Measurements from ENCODE around the gene LPCAT4. TPM values are rescaled to one million over a fixed set of nuclear protein-coding genes. Genes with fewer than 3 reads are reported as not detected.

The LPCAT4 gene
- total and polyA plus RNA-seq, 2 donors (not counting 3 experiments of a cell fraction or from before 2014, with no cell fraction given) = 49.3 to 51.3 TPM

GRCh38 chr15:34355241-34355640, 11.8 kb downstream of the LPCAT4 start:
- Histone ChIP-seq H3K9me1 (replicated peaks; ENCODE audit: control insufficient read depth, extremely low read depth, insufficient read depth, low read length) (no peaks in the 10 kb centered on the region), H2AFZ (ENCODE audit: low read depth, low read length) (no peak overlapping the region), H3K9me3 (replicated peaks; ENCODE audit: control insufficient read depth, insufficient read depth, low read length) (no peaks in the 10 kb centered on the region), H4K20me1 (replicated peaks; ENCODE audit: control insufficient read depth, extremely low read depth, insufficient read depth, low read length) (no peaks in the 10 kb centered on the region), H3K4me3 (replicated peaks in 1 of 3; ENCODE audit: insufficient read depth in 1 of 3, low read depth in 1 of 3, low read length in 3 of 3) (no peak overlapping the region), H3K4me1 (ENCODE audit: control insufficient read depth, extremely low read depth, insufficient read depth, low read length) (no peaks in the 10 kb centered on the region), H3K36me3 (ENCODE audit: control insufficient read depth in 2 of 2, extremely low read depth in 1 of 2, insufficient read depth in 2 of 2, low read length in 2 of 2) (peaks cover 3 to 10% of the 10 kb centered on the region in 2 experiments), H3K9ac (replicated peaks; ENCODE audit: extremely low read depth, insufficient read depth, low read length) (no peak overlapping the region), H3K27me3 (ENCODE audit: control insufficient read depth in 2 of 2, insufficient read depth in 2 of 2, low read length in 2 of 2) (no peaks in the 10 kb centered on the region), H3K79me2 (ENCODE audit: control insufficient read depth, insufficient read depth, low read length) (no peaks in the 10 kb centered on the region), H3K4me2 (ENCODE audit: insufficient read depth, low read length) (no peak overlapping the region), H3K27ac (ENCODE audit: insufficient read depth, low read depth, low read length) (no peak overlapping the region)
- FAIRE-seq (no peak), DNase-seq (ENCODE audit: low read depth, low spot score) (no peak)
- intact Hi-C loops (cut with micrococcal nuclease) (no loop called here), dilution Hi-C loops (cut with MboI; ENCODE audit: extremely low pct_ligation_motif_present, low sequenced_read_pairs) (no loop called here)
- BruUV-seq (replicated peaks) = no TSS peak
- POLR2A ChIA-PET = no interaction called here
- TF ChIP-seq GATA2 (IDR thresholded peaks at IDR 0.05; ENCODE audit: insufficient read depth, insufficient read length, low read depth, low read length) (no peak), JUN (IDR thresholded peaks at IDR 0.05; ENCODE audit: borderline replicate concordance, insufficient read depth, insufficient read length, low read depth) (no peak), EZH2 (IDR thresholded peaks at IDR 0.05; ENCODE audit: borderline replicate concordance, low read depth, low read length, severe bottlenecking) (no peak)
- CTCF ChIA-PET = interaction anchor here (0.7 to 3.2 kb wide), 3 partner anchors 12 to 233 kb away, joined by 3 to 16 read pairs (median 4); partner anchors contain the start of genes LPCAT4 and SLC12A6

DNA sequence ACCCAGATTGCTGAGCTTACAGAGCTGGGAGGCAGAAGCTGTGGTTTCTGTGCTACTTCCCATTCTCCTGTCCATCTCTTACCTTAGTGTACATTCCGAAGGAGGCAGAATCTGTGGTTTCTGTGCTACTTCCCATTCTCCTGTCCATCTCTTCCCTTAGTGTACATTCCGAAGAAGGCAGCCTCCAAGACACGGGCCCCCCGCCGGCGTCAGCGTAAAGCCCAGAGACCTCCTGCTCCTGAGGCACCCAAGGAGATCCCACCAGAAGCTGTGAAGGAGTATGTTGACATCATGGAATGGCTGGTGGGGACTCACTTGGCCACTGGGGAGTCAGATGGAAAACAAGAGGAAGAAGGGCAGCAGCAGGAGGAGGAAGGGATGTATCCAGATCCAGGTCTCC, 12.7 kb downstream of the LPCAT4 start:
- no peaks in the 10 kb centered on the region for H3K27me3 ChIP-seq (ENCODE audit: control insufficient read depth in 2 of 2, insufficient read depth in 2 of 2, low read length in 2 of 2)
- no peak overlapping the region for H3K9ac ChIP-seq (replicated peaks; ENCODE audit: extremely low read depth, insufficient read depth, low read length)
- H3K9me3 ChIP-seq (replicated peaks; ENCODE audit: control insufficient read depth, insufficient read depth, low read length) = no peaks in the 10 kb centered on the region
- DNase-seq (ENCODE audit: low read depth, low spot score) (no peak), FAIRE-seq (no peak)
- peaks cover 3 to 7% of the 10 kb centered on the region in 2 experiments for H3K36me3 ChIP-seq (ENCODE audit: control insufficient read depth in 2 of 2, extremely low read depth in 1 of 2, insufficient read depth in 2 of 2, low read length in 2 of 2)
- ChIA-PET POLR2A (no interaction called here), CTCF (interaction anchor here (0.7 to 3.2 kb wide), 2 partner anchors 13 to 17 kb away, joined by 3 to 16 read pairs; partner anchors contain the start of genes LPCAT4 and SLC12A6)
- H3K4me1 ChIP-seq (ENCODE audit: control insufficient read depth, extremely low read depth, insufficient read depth, low read length) = no peaks in the 10 kb centered on the region
- no peak overlapping the region for H3K27ac ChIP-seq (ENCODE audit: insufficient read depth, low read depth, low read length)
- no peak for TF ChIP-seq GATA2 (IDR thresholded peaks at IDR 0.05; ENCODE audit: insufficient read depth, insufficient read length, low read depth, low read length)
- TF ChIP-seq EZH2 (IDR thresholded peaks at IDR 0.05; ENCODE audit: borderline replicate concordance, low read depth, low read length, severe bottlenecking) = no peak
- TF ChIP-seq POLR2AphosphoS5 (IDR thresholded peaks at IDR 0.05; ENCODE audit: insufficient read depth, low read depth, low read length) = no peak
- TF ChIP-seq MAX (IDR thresholded peaks at IDR 0.05; ENCODE audit: insufficient read depth, insufficient read length) = no peak
- TF ChIP-seq, protein P1, sequence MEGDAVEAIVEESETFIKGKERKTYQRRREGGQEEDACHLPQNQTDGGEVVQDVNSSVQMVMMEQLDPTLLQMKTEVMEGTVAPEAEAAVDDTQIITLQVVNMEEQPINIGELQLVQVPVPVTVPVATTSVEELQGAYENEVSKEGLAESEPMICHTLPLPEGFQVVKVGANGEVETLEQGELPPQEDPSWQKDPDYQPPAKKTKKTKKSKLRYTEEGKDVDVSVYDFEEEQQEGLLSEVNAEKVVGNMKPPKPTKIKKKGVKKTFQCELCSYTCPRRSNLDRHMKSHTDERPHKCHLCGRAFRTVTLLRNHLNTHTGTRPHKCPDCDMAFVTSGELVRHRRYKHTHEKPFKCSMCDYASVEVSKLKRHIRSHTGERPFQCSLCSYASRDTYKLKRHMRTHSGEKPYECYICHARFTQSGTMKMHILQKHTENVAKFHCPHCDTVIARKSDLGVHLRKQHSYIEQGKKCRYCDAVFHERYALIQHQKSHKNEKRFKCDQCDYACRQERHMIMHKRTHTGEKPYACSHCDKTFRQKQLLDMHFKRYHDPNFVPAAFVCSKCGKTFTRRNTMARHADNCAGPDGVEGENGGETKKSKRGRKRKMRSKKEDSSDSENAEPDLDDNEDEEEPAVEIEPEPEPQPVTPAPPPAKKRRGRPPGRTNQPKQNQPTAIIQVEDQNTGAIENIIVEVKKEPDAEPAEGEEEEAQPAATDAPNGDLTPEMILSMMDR (IDR thresholded peaks at IDR 0.05; ENCODE audit: extremely low read depth in 1 of 2, insufficient read depth in 1 of 2, low read depth in 1 of 2, low read length in 2 of 2) = no peak
- TF ChIP-seq POLR2A (IDR thresholded peaks at IDR 0.05; ENCODE audit: low read depth, low read length) = no peak
- TF ChIP-seq JUN (IDR thresholded peaks at IDR 0.05; ENCODE audit: borderline replicate concordance, insufficient read depth, insufficient read length, low read depth) = no peak
- TF ChIP-seq MYC (IDR thresholded peaks at IDR 0.05; ENCODE audit: low read depth, low read length) = no peak
- TF ChIP-seq FOS (IDR thresholded peaks at IDR 0.05; ENCODE audit: borderline replicate concordance, insufficient read depth, low read length) = no peak
- intact Hi-C loops (cut with micrococcal nuclease) (no loop called here), dilution Hi-C loops (cut with MboI; ENCODE audit: extremely low pct_ligation_motif_present, low sequenced_read_pairs) (no loop called here)
- H3K9me1 ChIP-seq (replicated peaks; ENCODE audit: control insufficient read depth, extremely low read depth, insufficient read depth, low read length) = no peaks in the 10 kb centered on the region
- H3K79me2 ChIP-seq (ENCODE audit: control insufficient read depth, insufficient read depth, low read length) = no peaks in the 10 kb centered on the region
- no peak overlapping the region for H3K4me2 ChIP-seq (ENCODE audit: insufficient read depth, low read length)
- H4K20me1 ChIP-seq (replicated peaks; ENCODE audit: control insufficient read depth, extremely low read depth, insufficient read depth, low read length) = no peaks in the 10 kb centered on the region
- no peak overlapping the region for H3K4me3 ChIP-seq (replicated peaks in 1 of 3; ENCODE audit: insufficient read depth in 1 of 3, low read depth in 1 of 3, low read length in 3 of 3)
- BruUV-seq (replicated peaks) = no TSS peak
- H2AFZ ChIP-seq (ENCODE audit: low read depth, low read length) = no peak overlapping the region

All from endothelial cell of umbilical vein (primary cell).